Activated CD8-positive, alpha-beta memory T cell treated with anti-CD3 and anti-CD28 coated beads for 4 hours (primary cell): ENCODE measurements around the gene PABPN1L.

Experiments used
- DNase-seq, 2 donors: peaks; one replicate each; pipeline ENCODE4 v3.0.0-alpha.2; 2020; ENCODE audit warnings: low read depth in 2 of 2

The PABPN1L gene

GRCh38 chr16:88870608-88871348, 4.3 kb upstream of the PABPN1L start:
- DNase-seq, result no peak

- no peak for DNase-seq
Observed at GRCh38 chr16:88869673-88869980, 3.2 kb upstream of the PABPN1L start.

GRCh38 chr16:88868974-88869672, 2.7 kb upstream of the PABPN1L start:
- DNase-seq, result no peak

- DNase-seq, result no peak
Observed at GRCh38 chr16:88867581-88868246, 1.3 kb upstream of the PABPN1L start.

- no peak for DNase-seq
Observed at GRCh38 chr16:88865742-88866141, 718 bp downstream of the PABPN1L start.

GRCh38 chr16:88865310-88865709, 1.1 kb downstream of the PABPN1L start:
- DNase-seq, result no peak

- no peak for DNase-seq
Observed at GRCh38 chr16:88864521-88864920, 1.9 kb downstream of the PABPN1L start.

- DNase-seq, result no peak
Observed at GRCh38 chr16:88864099-88864498, 2.4 kb downstream of the PABPN1L start.

GRCh38 chr16:88863426-88863825, 3.0 kb downstream of the PABPN1L start:
- no peak for DNase-seq

GRCh38 chr16:88862968-88863367, 3.5 kb downstream of the PABPN1L start:
- DNase-seq, result no peak

GRCh38 chr16:88861359-88861758, 5.1 kb downstream of the PABPN1L start:
- no peak for DNase-seq

- DNase-seq, result no peak
Observed at GRCh38 chr16:88859381-88860091, 6.9 kb downstream of the PABPN1L start.

- DNase-seq, result peak; percentile 46 to 51
Observed at GRCh38 chr16:88857728-88858339, 8.6 kb downstream of the PABPN1L start.

GRCh38 chr16:88856828-88857727, 9.4 kb downstream of the PABPN1L start, which contains the start of the genes GALNS and TRAPPC2L:
Gene GALNS, minus strand, starts transcription at chr16:88856947. Its CDS starts 70 bp downstream, at chr16:88856877.
Gene TRAPPC2L, plus strand, starts transcription at chr16:88857127. Its CDS starts 24 bp downstream, at chr16:88857151.
- peak; percentile 97 to 98 for DNase-seq

GRCh38 chr16:88856122-88856827, 10.2 kb downstream of the PABPN1L start:
- DNase-seq, result no peak

GRCh38 chr16:88855736-88856121, 10.7 kb downstream of the PABPN1L start:
- DNase-seq, result no peak

- DNase-seq, result no peak
Observed at GRCh38 chr16:88855176-88855575, 11.3 kb downstream of the PABPN1L start.

- DNase-seq, result peak in 1 of 2 donors; percentile 10
Observed at GRCh38 chr16:88854306-88855111, 12.0 kb downstream of the PABPN1L start.

- DNase-seq, result no peak
Observed at GRCh38 chr16:88853325-88853941, 13.0 kb downstream of the PABPN1L start.
